Activated T-cell treated with anti-CD3 and anti-CD28 coated beads, Interleukin-2, amount 50 U/mL, for 4 hours (primary cell): ENCODE data around the gene TAS2R46. TPM values are rescaled to one million over a fixed set of nuclear protein-coding genes. Genes with fewer than 3 reads are reported as not detected.

Experiments
- ATAC-seq, 2 donors: fragments of 200-7000 bp; cut with Tn5 transposase; one replicate each; pipeline ENCODE4 v1.10.0; 2021
- DNase-seq: peaks from one replicate; pipeline ENCODE4 v3.0.0-alpha.2; 2020
- H3K27me3 Mint-ChIP-seq: one replicate; pipeline ENCODE4 v1.8.0; 2021; ENCODE audit warnings: low read depth, mixed read lengths
- H3K36me3 Mint-ChIP-seq: one replicate; pipeline ENCODE4 v1.8.0; 2022; ENCODE audit warnings: mixed read lengths; ENCODE audit not compliant: insufficient read depth
- H3K4me1 Mint-ChIP-seq: one replicate; pipeline ENCODE4 v1.8.0; 2021; ENCODE audit warnings: low read depth, mixed read lengths
- H3K4me3 Mint-ChIP-seq: one replicate; pipeline ENCODE4 v1.8.0; 2021; ENCODE audit warnings: mild to moderate bottlenecking, moderate library complexity, mixed read lengths
- H3K9me3 Mint-ChIP-seq: one replicate; pipeline ENCODE4 v1.8.0; 2021; ENCODE audit warnings: mixed read lengths
- total RNA-seq, 3 donors: library from RNA; stranded (reverse); gene quantifications; one replicate each; pipeline ENCODE4 v1.2.1, GENCODE V29; 2021

Gene TAS2R46
- total RNA-seq, 3 donors from 2014 or later: 0.58 to 0.82 (median 0.66) TPM

DNA sequence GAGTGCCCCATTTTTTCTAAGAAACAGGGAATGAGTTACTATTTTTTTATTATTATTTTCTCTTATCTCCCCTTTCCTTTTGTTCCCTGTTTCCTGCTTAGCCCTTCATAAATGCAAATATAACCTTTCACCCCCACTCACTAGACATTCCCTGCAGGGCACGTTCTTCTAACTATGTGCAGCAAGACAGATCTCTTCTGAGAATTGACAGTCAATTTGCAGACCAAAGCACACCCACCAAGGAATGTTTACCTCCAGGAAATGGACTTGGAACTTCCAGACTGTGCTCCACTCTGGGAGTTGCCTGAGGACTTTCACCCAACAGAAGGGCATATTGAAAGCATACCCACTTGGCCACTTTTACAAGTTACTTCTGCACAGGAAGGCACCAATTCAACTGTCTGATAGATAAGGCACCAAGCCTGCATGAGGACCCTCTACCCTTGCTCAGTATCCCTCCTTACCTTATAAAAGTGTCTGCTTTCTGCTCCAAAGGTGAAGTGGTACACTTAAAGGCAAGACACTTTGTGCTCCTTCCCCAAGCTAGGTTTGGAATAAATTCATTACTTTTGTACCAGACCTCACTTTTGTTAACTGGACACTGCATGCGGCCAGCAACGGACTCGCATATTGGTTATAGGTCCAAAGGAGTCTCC, 46.2 kb downstream of the TAS2R46 start:
- no peak for DNase-seq
- H3K9me3 Mint-ChIP-seq: no peaks in the 10 kb centered on the region

GRCh38 chr12:11014234-11014633, 47.9 kb downstream of the TAS2R46 start:
- no peak for DNase-seq
- Mint-ChIP-seq H3K4me1 (no peaks in the 10 kb centered on the region), H3K36me3 (peaks cover 13% of the 10 kb centered on the region), H3K4me3 (no peak overlapping the region), H3K9me3 (no peaks in the 10 kb centered on the region), H3K27me3 (no peaks in the 10 kb centered on the region)
- ATAC-seq: no peak

More for the DNA sequence above, 46.2 kb downstream of the TAS2R46 start:
- H3K36me3 Mint-ChIP-seq: peaks cover 13% of the 10 kb centered on the region
- no peaks in the 10 kb centered on the region for H3K4me1 Mint-ChIP-seq
- H3K27me3 Mint-ChIP-seq: no peaks in the 10 kb centered on the region
- ATAC-seq: no peak
- no peak overlapping the region for H3K4me3 Mint-ChIP-seq

Other genes starting within 250 kb of the TAS2R46 start
- gene TAS2R10, start 235.9 kb downstream of the TAS2R46 start, total RNA-seq: under 1 TPM in 2 of 3 donors, not detected in 1; 0.18 to 0.19 TPM
- 1 to 10 TPM in 1 of 3 donors, under 1 TPM in 2; 0.32 to 1.3 (median 0.91) TPM for gene PRR4, start 212.8 kb downstream of the TAS2R46 start, total RNA-seq
- gene PRH1, start 178.0 kb downstream of the TAS2R46 start, total RNA-seq: 10 to 100 TPM in 2 of 3 donors, 1 to 10 TPM in 1; 8.6 to 12.5 (median 10.4) TPM
- gene TAS2R13, start 152.7 kb downstream of the TAS2R46 start, total RNA-seq: under 1 TPM; 0.19 to 0.26 (median 0.23) TPM
- gene PRH2, start 133.1 kb downstream of the TAS2R46 start, total RNA-seq: under 1 TPM in 1 of 3 donors, not detected in 2; 0.34 TPM
- 1 to 10 TPM in 2 of 3 donors, under 1 TPM in 1; 0.89 to 1.3 (median 1.0) TPM for gene TAS2R14, start 123.0 kb downstream of the TAS2R46 start, total RNA-seq
- gene TAS2R50, start 75.4 kb downstream of the TAS2R46 start, total RNA-seq: under 1 TPM in 1 of 3 donors, not detected in 2; 0.35 TPM
- gene TAS2R20, start 64.0 kb downstream of the TAS2R46 start, total RNA-seq: under 1 TPM; 0.53 to 0.63 (median 0.61) TPM
- 1 to 10 TPM in 1 of 3 donors, under 1 TPM in 2; 0.87 to 1.1 (median 0.95) TPM for gene TAS2R19, start 39.7 kb downstream of the TAS2R46 start, total RNA-seq
- gene TAS2R31, start 30.9 kb downstream of the TAS2R46 start, total RNA-seq: 1 to 10 TPM in 1 of 3 donors, under 1 TPM in 2; 0.86 to 1.0 (median 0.98) TPM
- gene TAS2R43, start 30.0 kb upstream of the TAS2R46 start, total RNA-seq: under 1 TPM; 0.63 to 0.79 (median 0.78) TPM
- gene TAS2R30, start 72.3 kb upstream of the TAS2R46 start, total RNA-seq: 1 to 10 TPM in 1 of 3 donors, under 1 TPM in 2; 0.53 to 1.1 (median 0.78) TPM
- gene SMIM10L1, start 108.9 kb upstream of the TAS2R46 start, total RNA-seq: 10 to 100 TPM; 12.4 to 14.9 (median 13.3) TPM
- not detected for gene TAS2R42, start 124.6 kb upstream of the TAS2R46 start, total RNA-seq
- gene PRB3, start 207.4 kb upstream of the TAS2R46 start, total RNA-seq: not detected
- gene PRB4, start 248.1 kb upstream of the TAS2R46 start, total RNA-seq: not detected